ENCODE measurements around the gene SPOCK1.

The SPOCK1 gene

DNA sequence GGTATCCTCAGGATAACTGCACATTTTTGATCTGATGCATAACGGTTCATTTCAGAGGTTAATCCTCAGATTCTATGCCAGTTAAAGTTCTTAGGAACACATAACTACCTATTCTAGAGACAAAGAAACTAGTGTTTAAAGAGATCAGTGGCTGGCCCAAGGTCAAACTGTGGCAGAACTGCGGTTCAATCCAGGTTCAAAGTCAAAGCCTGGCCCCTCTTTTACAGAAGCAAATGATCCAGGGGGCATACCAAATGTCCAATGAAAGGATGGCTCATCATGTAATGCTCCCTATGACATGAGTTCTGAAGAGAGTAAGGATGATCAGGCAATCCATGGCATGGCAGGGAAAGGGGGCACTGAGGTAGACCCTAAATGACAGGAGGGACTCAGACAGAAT lies 283.3 kb downstream of the SPOCK1 start:
- no peaks in the 10 kb centered on the region for H3K27me3 ChIP-seq
- H3K4me1 ChIP-seq (ENCODE audit: control insufficient read depth in 1 of 2, insufficient read depth in 1 of 2, low read depth in 1 of 2, low read length in 1 of 2), result no peaks in the 10 kb centered on the region
- TF ChIP-seq, protein P1, sequence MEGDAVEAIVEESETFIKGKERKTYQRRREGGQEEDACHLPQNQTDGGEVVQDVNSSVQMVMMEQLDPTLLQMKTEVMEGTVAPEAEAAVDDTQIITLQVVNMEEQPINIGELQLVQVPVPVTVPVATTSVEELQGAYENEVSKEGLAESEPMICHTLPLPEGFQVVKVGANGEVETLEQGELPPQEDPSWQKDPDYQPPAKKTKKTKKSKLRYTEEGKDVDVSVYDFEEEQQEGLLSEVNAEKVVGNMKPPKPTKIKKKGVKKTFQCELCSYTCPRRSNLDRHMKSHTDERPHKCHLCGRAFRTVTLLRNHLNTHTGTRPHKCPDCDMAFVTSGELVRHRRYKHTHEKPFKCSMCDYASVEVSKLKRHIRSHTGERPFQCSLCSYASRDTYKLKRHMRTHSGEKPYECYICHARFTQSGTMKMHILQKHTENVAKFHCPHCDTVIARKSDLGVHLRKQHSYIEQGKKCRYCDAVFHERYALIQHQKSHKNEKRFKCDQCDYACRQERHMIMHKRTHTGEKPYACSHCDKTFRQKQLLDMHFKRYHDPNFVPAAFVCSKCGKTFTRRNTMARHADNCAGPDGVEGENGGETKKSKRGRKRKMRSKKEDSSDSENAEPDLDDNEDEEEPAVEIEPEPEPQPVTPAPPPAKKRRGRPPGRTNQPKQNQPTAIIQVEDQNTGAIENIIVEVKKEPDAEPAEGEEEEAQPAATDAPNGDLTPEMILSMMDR (IDR thresholded peaks at IDR 0.05), result no peak
- H3K27ac ChIP-seq, result no peak overlapping the region
- H3K4me3 ChIP-seq (ENCODE audit: low read depth in 1 of 2, low read length in 1 of 2), result no peak overlapping the region
- no peaks in the 10 kb centered on the region for H3K9me3 ChIP-seq
- H3K36me3 ChIP-seq, result no peaks in the 10 kb centered on the region

DNA sequence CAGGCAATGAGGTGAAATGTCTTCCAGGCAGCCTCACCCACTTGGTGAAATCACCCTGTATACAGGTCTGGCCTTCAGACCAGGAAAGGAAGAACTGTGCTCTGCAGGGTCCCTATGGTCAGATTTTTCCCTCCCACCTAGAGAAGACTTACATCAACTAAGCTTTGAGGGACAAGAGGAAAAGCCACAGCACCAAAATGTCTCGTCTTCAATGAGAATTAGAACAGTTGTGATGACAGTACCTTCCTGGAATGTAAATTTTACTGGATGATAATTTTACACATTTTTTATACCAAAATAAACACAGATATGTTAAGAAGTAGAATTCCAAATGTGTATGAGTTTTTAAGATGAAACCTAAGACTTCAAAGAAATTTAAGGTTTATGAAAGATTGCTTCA lies 283.9 kb downstream of the SPOCK1 start:
- no peaks in the 10 kb centered on the region for H3K27me3 ChIP-seq
- H3K4me1 ChIP-seq (ENCODE audit: control insufficient read depth in 1 of 2, insufficient read depth in 1 of 2, low read depth in 1 of 2, low read length in 1 of 2), result no peaks in the 10 kb centered on the region
- TF ChIP-seq, protein P1 (IDR thresholded peaks at IDR 0.05), result no peak
- no peaks in the 10 kb centered on the region for H3K36me3 ChIP-seq
- H3K9me3 ChIP-seq, result no peaks in the 10 kb centered on the region
- H3K27ac ChIP-seq, result no peak overlapping the region
- no peak overlapping the region for H3K4me3 ChIP-seq (ENCODE audit: low read depth in 1 of 2, low read length in 1 of 2)

DNA sequence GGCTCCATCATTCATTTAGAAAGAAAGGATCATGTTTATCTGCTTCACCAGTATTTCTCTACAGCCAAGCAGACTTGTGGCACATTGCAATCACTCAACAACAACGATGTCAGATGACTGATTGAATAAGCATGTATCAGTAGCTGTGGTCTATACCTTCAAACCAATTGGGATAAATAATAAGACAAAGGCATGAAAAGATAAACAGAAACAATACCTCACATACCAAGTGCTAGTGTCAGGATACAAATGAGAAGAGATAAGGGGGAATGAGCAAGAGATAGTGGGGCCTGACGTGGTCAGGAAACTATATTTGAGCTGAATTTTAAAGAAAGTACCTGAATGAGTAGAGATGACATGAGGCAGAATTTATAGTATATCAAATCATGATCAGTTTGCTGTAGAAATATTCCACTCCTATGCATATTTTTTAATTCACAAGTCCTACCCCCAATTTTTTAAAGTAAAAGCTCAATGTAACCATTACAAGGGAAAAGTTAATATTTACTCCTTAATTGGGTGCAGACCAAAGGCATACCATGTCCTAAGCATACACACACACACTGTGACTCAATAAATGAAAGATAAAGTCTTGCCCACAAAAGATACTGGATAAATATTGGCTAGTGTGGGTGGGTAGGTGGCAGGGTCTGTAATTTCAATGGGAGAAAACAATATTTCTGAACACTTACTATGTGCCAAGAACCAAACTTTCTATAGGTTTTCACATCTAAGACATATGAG lies 284.5 kb downstream of the SPOCK1 start:
- TF ChIP-seq, protein P1 (IDR thresholded peaks at IDR 0.05), result no peak
- H3K4me3 ChIP-seq (ENCODE audit: low read depth in 1 of 2, low read length in 1 of 2), result no peak overlapping the region
- no peaks in the 10 kb centered on the region for H3K36me3 ChIP-seq
- H3K27ac ChIP-seq, result no peak overlapping the region
- no peaks in the 10 kb centered on the region for H3K27me3 ChIP-seq
- H3K9me3 ChIP-seq, result no peaks in the 10 kb centered on the region
- H3K4me1 ChIP-seq (ENCODE audit: control insufficient read depth in 1 of 2, insufficient read depth in 1 of 2, low read depth in 1 of 2, low read length in 1 of 2), result no peaks in the 10 kb centered on the region

DNA sequence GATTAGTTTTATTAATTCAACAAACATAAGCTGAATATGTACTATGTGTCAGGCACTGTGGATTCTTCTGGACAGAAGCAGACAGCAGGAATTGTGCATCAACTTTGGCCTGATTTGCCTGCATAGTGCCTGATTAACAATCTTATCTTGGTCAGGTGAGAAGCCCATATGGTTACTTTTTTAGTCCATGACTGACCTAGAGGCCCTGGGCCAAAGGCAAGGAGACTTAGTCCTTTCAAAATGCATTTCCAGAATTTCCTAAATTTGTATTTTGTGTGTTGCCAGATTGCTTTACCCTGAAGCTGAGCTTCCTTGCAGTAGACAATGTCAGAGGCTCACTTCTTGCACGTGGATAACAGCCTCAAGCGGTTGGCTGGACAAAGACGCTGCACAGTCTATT lies 286.7 kb downstream of the SPOCK1 start:
- Histone ChIP-seq H3K27ac (no peak overlapping the region), H3K4me1 (ENCODE audit: control insufficient read depth in 1 of 2, insufficient read depth in 1 of 2, low read depth in 1 of 2, low read length in 1 of 2) (no peaks in the 10 kb centered on the region), H3K36me3 (no peaks in the 10 kb centered on the region), H3K4me3 (ENCODE audit: low read depth in 1 of 2, low read length in 1 of 2) (no peak overlapping the region), H3K27me3 (no peaks in the 10 kb centered on the region), H3K9me3 (no peaks in the 10 kb centered on the region)
- TF ChIP-seq, protein P1 (IDR thresholded peaks at IDR 0.05), result no peak

DNA sequence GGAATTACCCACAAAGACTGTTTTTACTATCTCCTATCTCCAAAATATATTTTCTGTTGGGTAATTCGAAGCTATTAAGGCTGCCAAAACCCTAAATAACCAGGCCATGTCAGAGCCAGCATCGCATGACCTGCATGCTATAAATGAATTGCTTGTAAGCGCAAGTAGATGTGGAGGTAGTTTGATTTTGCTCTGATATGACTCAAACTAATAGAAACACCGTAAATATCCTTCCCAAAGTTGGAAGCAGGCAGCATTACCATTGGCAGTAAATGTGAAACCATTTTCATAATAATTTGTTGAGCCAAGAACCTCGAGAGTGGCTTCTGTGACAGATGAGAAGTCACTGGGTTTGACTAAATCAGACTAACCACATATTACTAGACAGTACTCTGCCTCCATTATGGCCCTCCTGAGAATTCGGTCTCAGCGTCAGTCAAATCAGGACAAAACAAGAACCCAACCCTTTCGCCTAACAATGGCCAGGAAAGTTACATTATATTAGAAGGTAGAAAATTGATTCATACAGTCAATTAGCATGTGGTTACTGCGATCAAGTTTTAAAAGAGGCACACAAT lies 289.8 kb downstream of the SPOCK1 start:
- H3K4me3 ChIP-seq (ENCODE audit: low read depth in 1 of 2, low read length in 1 of 2), result no peak overlapping the region
- H3K36me3 ChIP-seq, result no peaks in the 10 kb centered on the region
- no peak overlapping the region for H3K27ac ChIP-seq
- no peaks in the 10 kb centered on the region for H3K4me1 ChIP-seq (ENCODE audit: control insufficient read depth in 1 of 2, insufficient read depth in 1 of 2, low read depth in 1 of 2, low read length in 1 of 2)
- TF ChIP-seq, protein P1 (IDR thresholded peaks at IDR 0.05), result no peak
- no peaks in the 10 kb centered on the region for H3K27me3 ChIP-seq
- no peaks in the 10 kb centered on the region for H3K9me3 ChIP-seq
